Cardiac fibroblast (primary cell): ENCODE measurements around the gene PCK2.

Source experiments
- DNase-seq, 2 donors: peaks; one replicate each; pipeline versions ENCODE4 v3.0.0 to v3.0.0-alpha.2; 2010; ENCODE audit warnings: low read depth in 2 of 2
- H3K4me3 ChIP-seq, 2 donors: replicated peaks in 1 of 2; 1 replicate in 1 of 2; 2 replicates in 1 of 2; pipeline ENCODE4 v1.5.1; 2011; ENCODE audit warnings: low read depth in 2 of 2, low read length in 2 of 2, mild to moderate bottlenecking in 2 of 2, moderate library complexity in 1 of 2
- TF ChIP-seq, protein P1 (sequence below): IDR thresholded peaks from one replicate; pipeline ENCODE4 v1.5.1; 2011; ENCODE audit warnings: low read depth, mild to moderate bottlenecking, low read length, inconsistent platforms

The PCK2 gene

GRCh38 chr14:24106672-24107271, 12.7 kb downstream of the PCK2 start:
- no peak for DNase-seq
- H3K4me3 ChIP-seq: no peak overlapping the region
- TF ChIP-seq, protein P1, sequence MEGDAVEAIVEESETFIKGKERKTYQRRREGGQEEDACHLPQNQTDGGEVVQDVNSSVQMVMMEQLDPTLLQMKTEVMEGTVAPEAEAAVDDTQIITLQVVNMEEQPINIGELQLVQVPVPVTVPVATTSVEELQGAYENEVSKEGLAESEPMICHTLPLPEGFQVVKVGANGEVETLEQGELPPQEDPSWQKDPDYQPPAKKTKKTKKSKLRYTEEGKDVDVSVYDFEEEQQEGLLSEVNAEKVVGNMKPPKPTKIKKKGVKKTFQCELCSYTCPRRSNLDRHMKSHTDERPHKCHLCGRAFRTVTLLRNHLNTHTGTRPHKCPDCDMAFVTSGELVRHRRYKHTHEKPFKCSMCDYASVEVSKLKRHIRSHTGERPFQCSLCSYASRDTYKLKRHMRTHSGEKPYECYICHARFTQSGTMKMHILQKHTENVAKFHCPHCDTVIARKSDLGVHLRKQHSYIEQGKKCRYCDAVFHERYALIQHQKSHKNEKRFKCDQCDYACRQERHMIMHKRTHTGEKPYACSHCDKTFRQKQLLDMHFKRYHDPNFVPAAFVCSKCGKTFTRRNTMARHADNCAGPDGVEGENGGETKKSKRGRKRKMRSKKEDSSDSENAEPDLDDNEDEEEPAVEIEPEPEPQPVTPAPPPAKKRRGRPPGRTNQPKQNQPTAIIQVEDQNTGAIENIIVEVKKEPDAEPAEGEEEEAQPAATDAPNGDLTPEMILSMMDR: no peak

GRCh38 chr14:24108336-24108874, 14.3 kb downstream of the PCK2 start:
- TF ChIP-seq, protein P1: no peak

GRCh38 chr14:24110060-24110459, 15.9 kb downstream of the PCK2 start:
- H3K4me3 ChIP-seq: no peak overlapping the region
- no peak for DNase-seq
- TF ChIP-seq, protein P1: no peak

More at GRCh38 chr14:24108336-24108874, 14.3 kb downstream of the PCK2 start:
- no peak for DNase-seq
- H3K4me3 ChIP-seq: no peak overlapping the region

GRCh38 chr14:24110523-24110922, 16.4 kb downstream of the PCK2 start:
- DNase-seq: no peak
- TF ChIP-seq, protein P1: no peak
- H3K4me3 ChIP-seq: no peak overlapping the region

- peak overlapping the region; percentile 71 to 91 for H3K4me3 ChIP-seq
- TF ChIP-seq, protein P1: no peak
- no peak for DNase-seq
Measured at GRCh38 chr14:24113379-24113800, 19.3 kb downstream of the PCK2 start.

- peak; percentile 84 to 88 for DNase-seq
- peak overlapping the region; percentile 71 to 91 for H3K4me3 ChIP-seq
- TF ChIP-seq, protein P1: no peak
Measured at GRCh38 chr14:24113801-24114531, 19.9 kb downstream of the PCK2 start.
